Measurements from ENCODE around the gene PVALEF.

DNA sequence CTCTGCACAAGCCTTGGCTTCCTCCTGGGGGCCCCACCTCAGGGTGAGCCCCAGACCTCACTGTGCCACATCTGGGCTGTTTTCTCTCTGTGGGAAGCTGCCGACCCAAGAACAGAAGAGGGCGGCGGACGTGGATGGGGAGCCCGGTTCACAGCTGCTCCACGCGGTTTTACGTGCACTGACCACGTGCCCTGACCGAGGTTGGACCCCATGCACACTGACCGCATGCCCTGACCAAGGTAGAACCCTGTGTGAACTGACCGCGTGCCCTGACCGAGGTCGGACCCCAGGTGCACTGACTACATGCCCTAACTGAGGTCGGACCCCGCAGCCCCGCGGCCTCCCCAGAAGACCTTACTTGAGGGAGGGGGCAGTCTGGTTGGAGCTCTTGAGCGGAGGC lies 37.8 kb downstream of the PVALEF start:
- TF ChIP-seq, protein P1, sequence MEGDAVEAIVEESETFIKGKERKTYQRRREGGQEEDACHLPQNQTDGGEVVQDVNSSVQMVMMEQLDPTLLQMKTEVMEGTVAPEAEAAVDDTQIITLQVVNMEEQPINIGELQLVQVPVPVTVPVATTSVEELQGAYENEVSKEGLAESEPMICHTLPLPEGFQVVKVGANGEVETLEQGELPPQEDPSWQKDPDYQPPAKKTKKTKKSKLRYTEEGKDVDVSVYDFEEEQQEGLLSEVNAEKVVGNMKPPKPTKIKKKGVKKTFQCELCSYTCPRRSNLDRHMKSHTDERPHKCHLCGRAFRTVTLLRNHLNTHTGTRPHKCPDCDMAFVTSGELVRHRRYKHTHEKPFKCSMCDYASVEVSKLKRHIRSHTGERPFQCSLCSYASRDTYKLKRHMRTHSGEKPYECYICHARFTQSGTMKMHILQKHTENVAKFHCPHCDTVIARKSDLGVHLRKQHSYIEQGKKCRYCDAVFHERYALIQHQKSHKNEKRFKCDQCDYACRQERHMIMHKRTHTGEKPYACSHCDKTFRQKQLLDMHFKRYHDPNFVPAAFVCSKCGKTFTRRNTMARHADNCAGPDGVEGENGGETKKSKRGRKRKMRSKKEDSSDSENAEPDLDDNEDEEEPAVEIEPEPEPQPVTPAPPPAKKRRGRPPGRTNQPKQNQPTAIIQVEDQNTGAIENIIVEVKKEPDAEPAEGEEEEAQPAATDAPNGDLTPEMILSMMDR (IDR thresholded peaks at IDR 0.05): no peak
- no peak for TF ChIP-seq POLR2A (IDR thresholded peaks at IDR 0.05)
- no peak for TF ChIP-seq EP300 (IDR thresholded peaks at IDR 0.05)
